Mesothelial cell of epicardium (in vitro differentiated cells): Measurements from ENCODE around the gene NLRC3. TPM values are rescaled to one million over a fixed set of nuclear protein-coding genes. Genes with fewer than 3 reads are reported as not detected.

Experiments used
- DNase-seq, 2 experiments: peaks; one replicate each; pipeline ENCODE4 v3.0.0; 2021; ENCODE audit warnings: low spot score in 2 of 2; ENCODE audit not compliant: unreplicated experiment in 2 of 2
- H3K27ac Mint-ChIP-seq: 2 replicates; pipeline ENCODE4 v1.8.0; 2021; ENCODE audit warnings: mixed read lengths
- H3K27me3 Mint-ChIP-seq: 2 replicates; pipeline ENCODE4 v1.8.0; 2021; ENCODE audit warnings: low read depth, mixed read lengths
- H3K36me3 Mint-ChIP-seq: 2 replicates; pipeline ENCODE4 v1.8.0; 2021; ENCODE audit warnings: mixed read lengths
- H3K4me1 Mint-ChIP-seq: 2 replicates; pipeline ENCODE4 v1.8.0; 2021; ENCODE audit warnings: mixed read lengths
- H3K4me3 Mint-ChIP-seq: 2 replicates; pipeline ENCODE4 v1.8.0; 2021; ENCODE audit warnings: mild to moderate bottlenecking, moderate library complexity, mixed read lengths
- H3K9me3 Mint-ChIP-seq: 2 replicates; pipeline ENCODE4 v1.8.0; 2021; ENCODE audit warnings: mixed read lengths
- total RNA-seq: library from RNA; stranded (reverse); gene quantifications from 3 replicates; pipeline ENCODE4 v1.2.1, GENCODE V29; 2021
- TF ChIP-seq, protein P1 (sequence below): fragments of 200-600 bp; sonication (generic); IDR thresholded peaks from one replicate; pipeline ENCODE4 v1.5.0; 2021; ENCODE audit warnings: antibody characterized with exemption; ENCODE audit not compliant: unreplicated experiment

NLRC3 gene
- total RNA-seq, 1 donor from 2014 or later, result 0.13 TPM

DNA sequence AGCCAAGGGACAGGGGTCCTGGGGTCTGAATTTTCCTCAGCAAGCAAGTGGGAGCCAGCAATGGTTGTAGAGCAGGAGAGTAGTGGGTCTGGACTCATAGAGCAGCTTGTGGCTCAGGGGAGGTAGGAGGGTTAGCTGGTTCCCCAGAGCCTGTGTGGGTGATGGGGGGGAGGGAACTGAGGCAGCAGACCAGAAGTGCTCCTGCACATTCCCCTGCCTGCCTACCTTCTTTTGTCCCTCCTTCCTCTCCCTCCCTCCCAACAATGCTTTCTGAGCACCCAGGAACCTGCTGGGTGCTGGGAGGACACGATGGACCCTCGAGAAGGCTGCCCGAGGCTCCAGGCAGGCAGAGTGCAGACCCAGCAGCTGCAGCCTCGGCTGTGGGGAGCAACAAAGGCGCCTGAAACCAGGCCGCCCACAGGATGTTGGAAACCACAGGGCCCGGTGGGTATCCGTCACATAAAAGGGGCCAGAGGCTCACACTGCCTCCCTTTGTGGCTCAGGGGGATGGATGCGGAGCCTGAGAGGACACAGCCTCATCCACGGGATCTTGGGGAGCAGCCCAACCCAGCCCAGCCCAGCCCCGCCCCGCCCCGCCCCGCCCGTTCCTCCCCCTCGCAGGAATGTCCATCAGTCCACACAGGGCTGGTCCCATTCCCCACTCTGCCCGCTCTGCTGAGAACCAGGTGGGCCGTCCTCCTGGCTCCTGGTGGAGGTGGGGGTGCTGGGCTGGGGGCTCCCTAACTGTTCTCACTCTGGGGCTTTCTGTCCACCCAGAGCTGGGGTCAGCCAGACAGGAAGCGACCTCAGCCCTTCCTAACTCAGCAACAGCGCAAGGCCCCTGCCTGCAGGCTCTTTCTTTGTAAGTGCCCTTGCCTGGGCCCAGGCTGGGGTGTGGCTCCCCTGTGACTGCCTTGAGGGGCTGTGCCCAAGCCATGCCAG, 1.7 kb upstream of the NLRC3 start:
- Mint-ChIP-seq H3K36me3 (peaks cover 4% of the 10 kb centered on the region), H3K9me3 (no peaks in the 10 kb centered on the region), H3K27ac (peak overlapping the region; percentile 50), H3K4me3 (no peak overlapping the region), H3K27me3 (no peaks in the 10 kb centered on the region), H3K4me1 (peaks cover 11% of the 10 kb centered on the region)
- DNase-seq, result no peak
- TF ChIP-seq, protein P1, sequence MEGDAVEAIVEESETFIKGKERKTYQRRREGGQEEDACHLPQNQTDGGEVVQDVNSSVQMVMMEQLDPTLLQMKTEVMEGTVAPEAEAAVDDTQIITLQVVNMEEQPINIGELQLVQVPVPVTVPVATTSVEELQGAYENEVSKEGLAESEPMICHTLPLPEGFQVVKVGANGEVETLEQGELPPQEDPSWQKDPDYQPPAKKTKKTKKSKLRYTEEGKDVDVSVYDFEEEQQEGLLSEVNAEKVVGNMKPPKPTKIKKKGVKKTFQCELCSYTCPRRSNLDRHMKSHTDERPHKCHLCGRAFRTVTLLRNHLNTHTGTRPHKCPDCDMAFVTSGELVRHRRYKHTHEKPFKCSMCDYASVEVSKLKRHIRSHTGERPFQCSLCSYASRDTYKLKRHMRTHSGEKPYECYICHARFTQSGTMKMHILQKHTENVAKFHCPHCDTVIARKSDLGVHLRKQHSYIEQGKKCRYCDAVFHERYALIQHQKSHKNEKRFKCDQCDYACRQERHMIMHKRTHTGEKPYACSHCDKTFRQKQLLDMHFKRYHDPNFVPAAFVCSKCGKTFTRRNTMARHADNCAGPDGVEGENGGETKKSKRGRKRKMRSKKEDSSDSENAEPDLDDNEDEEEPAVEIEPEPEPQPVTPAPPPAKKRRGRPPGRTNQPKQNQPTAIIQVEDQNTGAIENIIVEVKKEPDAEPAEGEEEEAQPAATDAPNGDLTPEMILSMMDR, result no peak

DNA sequence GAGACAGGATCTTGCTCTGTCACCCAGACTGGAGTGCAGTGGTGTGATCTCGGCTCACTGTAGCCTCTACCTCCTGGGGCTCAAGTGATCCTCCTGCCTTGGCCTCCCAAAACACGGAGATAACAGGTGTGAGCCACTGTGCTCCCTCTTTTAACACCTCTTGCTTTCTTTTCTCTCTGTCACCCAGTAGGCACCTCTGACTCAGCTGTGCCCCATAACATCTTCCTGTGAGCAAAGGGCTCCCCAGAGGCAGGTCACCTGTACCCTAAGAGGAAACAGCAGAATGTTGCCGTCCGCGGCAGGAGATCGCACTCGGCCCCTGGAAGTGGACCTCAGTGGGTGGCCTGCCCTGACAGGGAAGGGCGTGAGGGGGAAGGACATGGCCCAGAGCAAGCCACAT, 918 bp upstream of the NLRC3 start:
- Mint-ChIP-seq H3K36me3 (no peaks in the 10 kb centered on the region), H3K27me3 (no peaks in the 10 kb centered on the region), H3K4me3 (no peak overlapping the region), H3K4me1 (peaks cover 11% of the 10 kb centered on the region), H3K9me3 (no peaks in the 10 kb centered on the region), H3K27ac (peak overlapping the region; percentile 50)
- no peak for DNase-seq
- TF ChIP-seq, protein P1, result no peak

DNA sequence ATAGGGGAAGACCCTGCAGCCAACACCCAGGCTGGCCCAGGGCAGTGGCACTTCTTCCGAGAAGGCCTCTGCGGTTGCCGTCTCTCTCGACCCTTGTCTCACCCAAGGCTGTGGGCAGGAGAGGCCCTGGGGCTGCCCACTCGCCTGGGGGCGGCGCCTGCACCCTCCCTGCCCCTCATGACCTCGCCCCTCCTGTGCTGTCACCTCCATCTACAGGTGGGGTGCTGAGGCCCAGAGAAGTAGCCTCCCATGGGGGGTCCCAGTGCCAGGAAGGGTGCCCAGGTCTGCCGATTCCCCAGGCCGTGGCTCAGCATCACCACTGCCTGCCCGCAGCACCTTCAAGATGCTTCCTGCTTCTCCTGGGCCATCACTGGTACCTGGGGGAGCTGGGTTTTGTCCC, 992 bp downstream of the NLRC3 start:
- Mint-ChIP-seq H3K4me3 (no peak overlapping the region), H3K36me3 (no peaks in the 10 kb centered on the region), H3K4me1 (peaks cover 11% of the 10 kb centered on the region)

DNA sequence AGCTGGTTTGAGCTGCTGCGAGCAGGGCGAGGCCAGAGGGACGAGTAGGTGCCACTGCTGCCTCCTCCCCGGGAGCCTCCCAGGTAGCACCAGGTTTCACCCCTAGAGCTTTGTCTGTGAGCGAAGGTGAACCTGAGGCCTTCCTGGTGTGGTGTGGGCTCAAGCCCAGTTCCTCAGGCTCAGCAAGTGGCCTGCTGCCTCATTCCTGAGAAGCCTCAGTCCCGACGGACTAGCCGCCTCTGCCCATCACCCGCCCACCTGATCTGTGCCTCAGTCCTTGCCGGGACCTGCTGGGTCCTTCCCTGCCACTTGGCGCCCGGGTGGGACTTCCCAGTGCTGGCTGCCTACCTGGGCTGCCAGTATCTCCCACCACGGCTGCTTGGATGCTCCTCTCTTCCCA, 1.7 kb downstream of the NLRC3 start:
- no peak for DNase-seq
- peaks cover 3% of the 10 kb centered on the region for H3K9me3 Mint-ChIP-seq
- H3K4me3 Mint-ChIP-seq, result no peak overlapping the region
- TF ChIP-seq, protein P1, result no peak
- peaks cover 4% of the 10 kb centered on the region for H3K4me1 Mint-ChIP-seq
- H3K36me3 Mint-ChIP-seq, result peaks cover 2% of the 10 kb centered on the region
- H3K27ac Mint-ChIP-seq, result no peak overlapping the region
- H3K27me3 Mint-ChIP-seq, result no peaks in the 10 kb centered on the region

More for the DNA sequence above, 992 bp downstream of the NLRC3 start:
- TF ChIP-seq, protein P1, result no peak
- no peaks in the 10 kb centered on the region for H3K9me3 Mint-ChIP-seq
- H3K27me3 Mint-ChIP-seq, result no peaks in the 10 kb centered on the region
- no peak overlapping the region for H3K27ac Mint-ChIP-seq
- no peak for DNase-seq

DNA sequence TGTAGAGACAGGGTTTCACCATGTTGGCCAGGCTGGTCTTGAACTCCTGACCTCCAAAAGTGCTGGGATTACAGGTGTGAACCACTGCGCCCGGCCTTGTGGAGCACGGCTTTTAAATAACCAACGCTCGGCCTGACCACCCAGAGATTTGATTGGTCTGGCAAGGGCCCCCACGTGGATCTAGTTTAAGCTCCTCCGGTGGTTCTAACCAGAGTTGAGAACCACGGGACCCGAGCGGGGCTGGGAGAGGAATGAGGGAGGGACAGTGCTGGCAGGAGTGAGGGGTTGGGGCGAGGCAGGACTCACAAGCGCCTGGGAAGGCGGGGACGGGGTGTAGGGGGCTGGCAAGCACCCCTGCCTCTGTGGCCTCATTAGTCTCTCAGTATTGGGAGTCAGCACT, 3.0 kb downstream of the NLRC3 start:
- peaks cover 5% of the 10 kb centered on the region for H3K36me3 Mint-ChIP-seq
- no peaks in the 10 kb centered on the region for H3K27me3 Mint-ChIP-seq

More for the DNA sequence above, 3.0 kb downstream of the NLRC3 start:
- no peak for DNase-seq
- Mint-ChIP-seq H3K4me3 (no peak overlapping the region), H3K4me1 (no peaks in the 10 kb centered on the region), H3K27ac (no peak overlapping the region), H3K9me3 (peaks cover 7% of the 10 kb centered on the region)
- TF ChIP-seq, protein P1, result no peak
